BE2C (cell line): ENCODE results near the gene ASIC5.

Experiments used
- DNase-seq: peaks from one replicate; pipeline ENCODE4 v3.0.0-alpha.2; 2020
- H3K27me3 ChIP-seq: fragments of 250-450 bp; sonication (Bioruptor Pico); 2 replicates; pipeline ENCODE4 v1.5.1; 2020; ENCODE audit warnings: mild to moderate bottlenecking
- H3K36me3 ChIP-seq: fragments of 250-450 bp; sonication (Bioruptor Pico); 2 replicates; pipeline ENCODE4 v1.5.1; 2020; ENCODE audit warnings: mild to moderate bottlenecking
- H3K4me1 ChIP-seq: fragments of 250-450 bp; sonication (Bioruptor Pico); 2 replicates; pipeline ENCODE4 v1.5.1; 2020
- H3K4me3 ChIP-seq: 2 replicates; pipeline ENCODE4 v1.5.1; 2011; ENCODE audit warnings: low read depth, low read length
- H3K9me3 ChIP-seq: fragments of 250-450 bp; sonication (Bioruptor Pico); 2 replicates; pipeline ENCODE4 v1.5.1; 2020
- TF ChIP-seq, protein P1 (sequence below): IDR thresholded peaks from 2 replicates; pipeline ENCODE4 v1.5.1; 2012; ENCODE audit warnings: mild to moderate bottlenecking, low read depth, low read length

The ASIC5 gene

GRCh38 chr4:155820887-155821518 is 45.1 kb downstream of the ASIC5 start:
- DNase-seq = no peak
- H3K4me3 ChIP-seq = no peak overlapping the region

GRCh38 chr4:155819066-155819465 is 47.0 kb downstream of the ASIC5 start:
- Histone ChIP-seq H3K36me3 (no peaks in the 10 kb centered on the region), H3K4me1 (no peaks in the 10 kb centered on the region), H3K4me3 (no peak overlapping the region), H3K27me3 (peaks cover 10% of the 10 kb centered on the region; the same call in 1 of the 2 replicates), H3K9me3 (no peaks in the 10 kb centered on the region; the same call in 1 of the 2 replicates)
- TF ChIP-seq, protein P1, sequence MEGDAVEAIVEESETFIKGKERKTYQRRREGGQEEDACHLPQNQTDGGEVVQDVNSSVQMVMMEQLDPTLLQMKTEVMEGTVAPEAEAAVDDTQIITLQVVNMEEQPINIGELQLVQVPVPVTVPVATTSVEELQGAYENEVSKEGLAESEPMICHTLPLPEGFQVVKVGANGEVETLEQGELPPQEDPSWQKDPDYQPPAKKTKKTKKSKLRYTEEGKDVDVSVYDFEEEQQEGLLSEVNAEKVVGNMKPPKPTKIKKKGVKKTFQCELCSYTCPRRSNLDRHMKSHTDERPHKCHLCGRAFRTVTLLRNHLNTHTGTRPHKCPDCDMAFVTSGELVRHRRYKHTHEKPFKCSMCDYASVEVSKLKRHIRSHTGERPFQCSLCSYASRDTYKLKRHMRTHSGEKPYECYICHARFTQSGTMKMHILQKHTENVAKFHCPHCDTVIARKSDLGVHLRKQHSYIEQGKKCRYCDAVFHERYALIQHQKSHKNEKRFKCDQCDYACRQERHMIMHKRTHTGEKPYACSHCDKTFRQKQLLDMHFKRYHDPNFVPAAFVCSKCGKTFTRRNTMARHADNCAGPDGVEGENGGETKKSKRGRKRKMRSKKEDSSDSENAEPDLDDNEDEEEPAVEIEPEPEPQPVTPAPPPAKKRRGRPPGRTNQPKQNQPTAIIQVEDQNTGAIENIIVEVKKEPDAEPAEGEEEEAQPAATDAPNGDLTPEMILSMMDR = no peak
- no peak for DNase-seq

More at GRCh38 chr4:155820887-155821518, 45.1 kb downstream of the ASIC5 start:
- H3K4me1 ChIP-seq = no peaks in the 10 kb centered on the region
- TF ChIP-seq, protein P1 = no peak
- no peaks in the 10 kb centered on the region for H3K36me3 ChIP-seq
- H3K27me3 ChIP-seq = peaks cover 10% of the 10 kb centered on the region; the same call in 1 of the 2 replicates
- no peaks in the 10 kb centered on the region; the same call in 1 of the 2 replicates for H3K9me3 ChIP-seq

GRCh38 chr4:155818639-155819038 is 47.4 kb downstream of the ASIC5 start:
- Histone ChIP-seq H3K4me3 (no peak overlapping the region), H3K27me3 (peaks cover 10% of the 10 kb centered on the region; the same call in 1 of the 2 replicates), H3K36me3 (no peaks in the 10 kb centered on the region), H3K9me3 (no peaks in the 10 kb centered on the region; the same call in 1 of the 2 replicates), H3K4me1 (no peaks in the 10 kb centered on the region)
- TF ChIP-seq, protein P1 = no peak
- DNase-seq = no peak

DNA sequence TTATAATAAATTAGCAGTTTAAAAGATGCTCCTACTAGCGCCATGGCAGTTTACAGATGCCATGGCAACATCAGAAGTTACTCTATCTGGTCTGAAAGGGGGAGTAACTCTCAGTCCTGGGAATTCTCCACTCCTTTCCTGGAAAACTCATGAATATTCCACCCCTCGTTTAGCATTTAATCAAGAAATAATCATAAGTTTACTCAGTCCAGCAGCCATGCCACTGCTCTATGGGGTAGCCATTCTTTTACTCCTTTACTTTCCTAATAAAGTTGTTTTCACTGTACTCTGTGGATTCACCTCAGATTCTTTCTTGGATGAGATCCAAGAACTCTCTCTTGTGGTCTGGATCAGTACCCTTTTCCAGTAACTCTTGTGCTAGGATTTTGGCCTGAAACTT is 55.0 kb downstream of the ASIC5 start:
- Histone ChIP-seq H3K36me3 (no peaks in the 10 kb centered on the region), H3K4me3 (no peak overlapping the region), H3K27me3 (no peaks in the 10 kb centered on the region), H3K4me1 (no peaks in the 10 kb centered on the region), H3K9me3 (no peaks in the 10 kb centered on the region)
- TF ChIP-seq, protein P1 = no peak
- no peak for DNase-seq

- no peak overlapping the region for H3K4me3 ChIP-seq
- no peaks in the 10 kb centered on the region for H3K9me3 ChIP-seq
- no peaks in the 10 kb centered on the region for H3K4me1 ChIP-seq
- TF ChIP-seq, protein P1 = peak; percentile 71
- no peak for DNase-seq
- H3K36me3 ChIP-seq = no peaks in the 10 kb centered on the region
- H3K27me3 ChIP-seq = no peaks in the 10 kb centered on the region
These were observed 56.2 kb downstream of the ASIC5 start for GRCh38 chr4:155809835-155810234.

DNA sequence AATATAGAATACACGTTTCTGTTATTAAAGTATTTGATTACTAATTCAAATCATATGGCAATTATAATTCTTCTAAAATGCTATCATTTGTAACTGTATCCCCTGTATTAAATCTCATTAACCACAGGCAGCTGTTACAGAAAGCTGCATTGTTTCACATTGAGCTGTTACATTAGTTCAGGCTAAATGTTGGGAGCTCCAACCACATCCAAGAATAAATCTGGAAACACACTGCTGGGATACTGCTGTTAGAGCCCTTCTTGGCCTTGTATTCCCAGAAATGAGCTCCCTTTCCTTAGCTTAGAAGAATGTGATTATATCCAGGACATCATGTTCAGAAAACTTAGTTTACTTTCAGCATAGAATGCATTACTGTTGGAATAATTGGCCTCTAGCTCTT is 59.1 kb downstream of the ASIC5 start:
- Histone ChIP-seq H3K36me3 (no peaks in the 10 kb centered on the region), H3K9me3 (no peaks in the 10 kb centered on the region), H3K4me1 (no peaks in the 10 kb centered on the region), H3K27me3 (no peaks in the 10 kb centered on the region), H3K4me3 (no peak overlapping the region)
- TF ChIP-seq, protein P1 = no peak
- no peak for DNase-seq
